GM18502 (cell line): ENCODE results near the gene E2F6.

Experiments
- ATAC-seq: cut with Tn5 transposase; IDR thresholded peaks from one replicate; pipeline ENCODE4 v1.9.1; 2021; ENCODE audit warnings: mild to moderate bottlenecking; ENCODE audit not compliant: unreplicated experiment, poor library complexity

E2F6 gene

DNA sequence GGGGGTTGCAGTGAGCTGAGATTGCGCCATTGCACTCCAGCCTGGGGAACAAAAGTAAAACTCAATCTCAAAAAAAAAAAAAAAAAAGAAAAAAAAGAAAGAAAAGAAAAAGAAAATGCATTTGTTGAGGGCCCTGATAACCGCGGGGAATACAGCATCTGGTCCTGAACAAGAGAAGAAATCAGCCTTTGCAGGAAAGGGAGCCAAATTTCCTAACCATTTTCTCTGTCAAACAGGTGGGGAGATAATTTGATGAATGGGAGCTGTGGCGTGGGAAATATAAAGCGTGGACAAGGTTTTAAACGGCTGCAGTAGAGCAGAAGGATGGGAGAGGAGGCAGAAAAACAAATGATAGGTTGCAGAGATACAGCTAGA is 864 bp downstream of the E2F6 start:
- no peak for ATAC-seq

DNA sequence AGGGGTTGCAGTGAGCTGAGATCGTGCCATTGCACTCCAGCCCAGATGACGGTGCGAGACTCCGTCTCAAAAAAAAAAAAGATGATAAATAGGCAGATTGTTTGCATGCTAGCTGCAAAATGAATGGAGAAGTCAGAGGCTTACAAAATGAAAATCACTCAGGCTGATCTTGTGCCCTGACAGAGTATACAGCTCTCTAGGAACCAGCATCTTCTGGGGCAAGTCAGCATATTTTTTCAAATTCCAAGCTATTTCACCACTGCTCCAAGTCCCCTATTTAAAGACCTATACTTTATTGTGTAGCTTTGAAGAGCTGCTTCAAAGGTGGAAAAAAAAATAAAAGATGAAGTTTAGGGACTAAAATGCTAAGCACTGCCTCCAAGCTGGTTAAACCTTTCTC is 6.1 kb downstream of the E2F6 start:
- no peak for ATAC-seq

DNA sequence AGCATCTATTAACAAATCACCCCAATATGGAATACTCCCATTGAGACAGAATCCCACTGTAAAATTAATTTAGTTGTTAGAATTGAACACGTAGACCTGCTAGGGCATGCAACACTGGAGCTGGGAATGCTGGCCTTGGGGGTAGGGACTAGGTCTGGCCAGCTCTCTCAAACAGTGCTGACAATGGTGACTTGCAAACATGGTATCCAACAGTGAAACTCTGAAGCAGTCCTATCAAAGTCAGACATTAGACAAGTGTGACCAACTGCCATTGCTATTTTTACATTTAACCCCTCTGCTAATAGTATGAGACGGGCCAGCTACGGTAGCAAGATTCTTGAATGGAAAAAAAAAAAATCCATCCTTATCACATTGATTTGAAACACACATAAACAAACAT is 7.2 kb downstream of the E2F6 start:
- ATAC-seq = no peak

GRCh38 chr2:11457935-11458334 is 8.0 kb downstream of the E2F6 start:
- no peak for ATAC-seq

GRCh38 chr2:11456251-11456650 is 9.7 kb downstream of the E2F6 start:
- no peak for ATAC-seq

DNA sequence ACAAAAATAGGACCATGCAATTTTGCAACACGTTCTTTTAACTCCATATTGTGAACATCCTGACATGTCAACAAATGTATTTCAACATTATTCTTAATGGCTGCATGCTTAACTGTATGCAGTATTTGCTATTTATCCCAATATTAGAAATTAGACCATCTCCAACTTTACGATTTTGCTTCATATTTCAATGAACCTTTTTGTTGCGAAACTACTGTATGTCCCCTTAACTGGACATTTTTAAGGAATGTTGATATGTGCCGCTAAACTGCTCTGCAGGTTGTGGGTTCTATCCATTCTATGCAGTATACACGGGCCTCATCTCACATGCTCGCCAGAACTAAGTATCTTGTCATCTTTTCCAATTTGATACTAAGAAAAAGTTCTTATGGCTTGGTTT is 11.1 kb downstream of the E2F6 start:
- ATAC-seq = no peak

DNA sequence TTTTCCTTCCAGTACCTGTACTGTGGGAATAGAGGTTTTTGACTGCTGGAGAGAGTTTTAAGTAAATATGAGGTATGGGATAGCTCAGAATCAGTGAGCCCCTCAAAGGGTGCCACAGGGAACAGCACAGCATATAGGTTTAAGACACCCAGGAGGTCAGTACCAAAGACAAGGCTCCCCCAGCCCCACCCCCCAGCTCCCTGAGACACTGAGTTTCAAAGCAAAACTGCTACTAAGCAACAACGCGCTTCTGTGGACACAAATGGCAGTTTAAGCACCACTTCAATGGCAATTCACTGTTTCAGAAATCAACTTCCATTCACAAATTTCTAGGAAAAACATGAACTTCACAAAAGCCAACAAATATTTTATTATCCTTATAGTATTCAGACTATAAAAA is 15.2 kb downstream of the E2F6 start:
- no peak for ATAC-seq

GRCh38 chr2:11446733-11447248 is 19.2 kb downstream of the E2F6 start:
- no peak for ATAC-seq

- ATAC-seq = no peak
These were observed 21.2 kb downstream of the E2F6 start for GRCh38 chr2:11444737-11445136.

GRCh38 chr2:11438555-11439080 is 27.3 kb downstream of the E2F6 start:
- no peak for ATAC-seq

DNA sequence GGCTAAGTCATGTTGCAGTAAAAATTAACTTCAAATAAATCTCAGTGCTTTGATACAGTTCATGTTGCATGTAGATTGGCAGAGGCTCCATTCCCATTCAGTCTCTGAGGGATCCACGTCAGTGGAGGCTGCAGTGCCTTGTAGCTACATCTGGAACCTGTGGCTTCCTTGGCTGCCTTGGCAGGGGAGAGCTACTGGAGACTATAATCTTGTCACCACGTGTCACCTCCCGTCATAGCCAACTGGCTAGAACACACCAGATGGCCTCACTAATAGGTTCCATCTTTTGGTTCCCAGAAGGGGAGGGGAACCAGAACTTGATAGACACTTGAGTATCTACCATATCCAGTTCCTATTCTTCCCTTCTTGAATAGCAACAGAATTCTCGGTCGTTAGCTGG is 28.4 kb downstream of the E2F6 start:
- no peak for ATAC-seq

DNA sequence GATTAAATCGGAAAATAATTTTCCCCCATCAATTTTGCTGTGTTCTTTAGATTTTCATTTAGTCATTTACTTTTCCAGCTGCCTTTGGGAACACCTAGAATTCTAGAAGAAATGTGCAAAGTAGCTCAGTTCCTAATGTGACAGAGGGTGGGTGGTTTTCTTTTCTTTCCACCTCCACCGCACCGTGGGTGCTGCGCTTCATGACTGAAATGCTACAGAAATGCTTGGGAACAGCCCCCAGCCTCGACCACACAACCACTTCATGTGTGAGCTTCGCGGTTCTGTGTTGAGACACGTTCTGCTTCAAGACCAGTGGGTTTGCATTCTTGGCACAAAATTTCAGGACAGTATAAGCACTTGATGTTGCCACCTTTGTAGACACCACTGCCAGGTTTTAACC is 30.9 kb downstream of the E2F6 start:
- ATAC-seq = no peak

GRCh38 chr2:11434443-11434842 is 31.5 kb downstream of the E2F6 start:
- no peak for ATAC-seq

DNA sequence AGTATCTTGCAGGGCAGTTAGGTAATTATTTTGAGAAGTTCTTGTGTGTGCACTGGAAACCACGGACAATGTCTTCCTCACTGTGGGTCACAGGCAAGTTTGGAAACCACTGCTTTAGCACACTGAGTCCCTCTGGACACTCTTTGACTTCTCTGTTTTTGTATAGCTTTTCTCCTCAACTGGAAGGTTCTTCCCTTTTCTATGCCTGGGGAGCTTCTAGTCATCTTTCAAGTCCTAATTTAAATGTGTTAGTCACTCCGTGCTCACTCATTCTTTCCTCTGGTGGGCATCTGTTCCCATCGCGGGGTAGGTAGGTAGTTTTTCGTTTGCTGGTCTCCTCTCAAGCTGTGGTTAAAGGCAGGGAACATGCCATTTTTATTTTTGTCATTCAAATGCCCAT is 32.1 kb downstream of the E2F6 start:
- no peak for ATAC-seq

DNA sequence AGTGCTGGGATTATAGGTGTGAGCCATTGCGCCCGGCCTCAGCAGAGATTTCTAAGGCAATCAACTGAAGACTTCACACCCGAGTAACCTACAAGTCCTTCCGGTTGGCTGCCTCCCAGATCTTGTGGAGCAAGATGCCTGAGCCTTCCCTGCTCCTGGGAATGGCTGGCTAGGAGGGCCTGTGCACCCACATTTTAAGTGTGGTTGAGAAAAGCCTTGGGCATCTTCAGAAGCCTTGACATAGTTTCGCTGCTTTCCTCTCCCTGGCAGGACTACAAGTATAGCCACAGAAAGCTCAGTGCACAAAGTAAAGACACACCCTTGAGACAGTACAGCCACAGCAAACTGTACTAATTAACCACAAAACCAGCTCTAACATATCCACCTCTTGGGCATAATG is 35.2 kb downstream of the E2F6 start:
- ATAC-seq = no peak

GRCh38 chr2:11427224-11427623 is 38.7 kb downstream of the E2F6 start:
- no peak for ATAC-seq

DNA sequence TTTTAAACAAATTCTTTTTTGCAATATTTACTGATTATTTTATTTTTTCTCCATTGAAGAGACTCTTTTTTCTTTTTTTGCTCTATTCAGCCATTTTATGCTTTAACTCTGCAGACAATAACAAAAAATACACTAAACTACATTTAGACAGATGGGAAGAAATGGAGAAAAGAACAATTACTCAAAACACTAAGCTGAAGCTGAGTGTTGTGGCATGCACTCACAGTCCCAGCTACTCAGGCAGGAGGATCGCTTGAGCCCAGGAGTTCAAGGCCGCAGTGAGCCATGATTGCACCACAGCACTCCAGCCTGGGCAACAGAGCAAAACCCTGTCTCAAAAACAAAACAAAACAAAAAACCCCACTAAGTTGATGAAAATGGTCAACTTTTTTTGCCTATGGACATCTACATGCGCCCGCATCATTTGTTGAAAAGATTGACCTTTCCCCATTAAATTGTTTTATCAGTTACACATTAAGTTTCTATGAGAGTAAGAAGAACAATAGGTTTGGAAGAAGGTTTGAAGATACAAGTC is 43.0 kb downstream of the E2F6 start:
- no peak for ATAC-seq

DNA sequence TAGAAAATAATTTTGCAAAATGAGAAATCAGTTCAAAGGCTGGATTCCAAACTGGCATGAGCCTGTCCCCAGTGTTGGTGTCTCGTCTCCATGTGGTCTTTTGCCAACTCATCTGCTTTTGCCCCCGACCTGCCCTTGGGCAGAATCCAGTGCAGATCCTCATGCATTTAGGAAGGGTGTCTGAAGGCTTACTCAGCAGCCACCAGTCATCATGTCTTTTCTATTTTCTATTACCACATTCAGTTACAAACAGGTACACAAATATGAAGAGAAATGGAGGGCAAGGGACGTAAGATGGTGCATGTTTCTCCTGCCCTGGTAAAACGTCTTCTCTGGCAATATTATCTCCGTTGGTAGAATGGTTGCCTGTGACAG is 43.5 kb downstream of the E2F6 start:
- ATAC-seq = no peak

- ATAC-seq = no peak
These were observed 44.0 kb downstream of the E2F6 start for GRCh38 chr2:11421863-11422490.

DNA sequence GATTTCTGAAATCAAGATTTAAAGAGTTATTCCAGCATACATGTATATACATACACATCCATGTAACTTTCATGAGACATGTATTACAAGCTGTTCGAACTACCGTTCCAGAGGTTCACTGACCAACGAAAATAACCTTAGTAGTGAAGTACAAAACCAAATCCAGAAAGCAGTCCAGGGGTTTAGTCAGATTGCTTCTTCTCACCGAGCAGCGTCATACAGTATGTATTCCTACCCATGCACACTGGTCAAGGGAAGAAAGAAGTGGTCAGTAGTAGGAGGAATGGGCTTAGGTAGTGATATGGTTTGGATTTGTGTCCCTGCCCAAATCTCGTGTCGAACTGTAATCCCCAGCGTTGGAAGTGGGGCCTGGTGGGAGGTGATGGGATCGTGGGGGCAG is 45.3 kb downstream of the E2F6 start:
- ATAC-seq = no peak

- ATAC-seq = no peak
These were observed 45.8 kb downstream of the E2F6 start for GRCh38 chr2:11420190-11420589.

DNA sequence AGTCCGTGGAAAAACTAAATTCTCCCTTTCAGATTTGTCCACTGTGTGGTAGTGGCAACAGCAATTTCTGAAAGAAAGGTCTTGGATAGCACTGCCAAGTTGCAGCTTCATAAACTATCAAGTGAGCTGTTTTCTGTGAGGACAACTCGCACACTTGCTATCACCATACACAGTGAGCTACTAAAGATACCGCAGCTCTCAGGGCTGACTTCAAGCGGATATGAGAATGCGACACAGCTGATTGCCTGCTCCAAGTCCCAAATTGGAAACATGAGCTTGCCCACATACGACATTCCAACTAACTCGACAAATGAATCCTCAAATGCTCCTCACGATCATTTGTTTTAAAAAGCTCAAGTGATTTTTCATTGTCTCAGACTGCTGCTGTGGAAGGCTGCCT is 46.2 kb downstream of the E2F6 start:
- no peak for ATAC-seq
